ENCODE measurements around the gene EFHD1.

DNA sequence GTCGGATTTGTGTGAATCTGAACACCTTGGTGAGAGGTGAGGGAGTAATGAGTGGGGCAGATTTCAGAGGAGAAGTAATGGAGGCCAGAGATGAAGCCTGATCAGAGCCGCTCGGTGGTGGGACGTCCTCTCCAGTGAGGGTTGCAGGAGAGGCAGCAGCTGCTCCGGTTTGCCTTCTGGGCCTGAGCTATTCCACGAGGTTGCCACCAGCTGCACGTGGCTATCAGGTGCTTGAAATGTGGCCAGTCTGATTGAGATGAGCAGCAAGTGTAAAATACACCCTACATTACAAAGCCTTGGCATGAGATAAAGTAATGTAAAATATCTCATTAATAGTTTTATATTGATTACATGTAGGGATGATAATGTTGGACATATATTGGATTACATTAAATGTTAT lies 10.8 kb upstream of the EFHD1 start:
- TF ChIP-seq KLF6 (CRISPR knock-in tag; IDR thresholded peaks at IDR 0.05): no peak
- TF ChIP-seq, protein P1, sequence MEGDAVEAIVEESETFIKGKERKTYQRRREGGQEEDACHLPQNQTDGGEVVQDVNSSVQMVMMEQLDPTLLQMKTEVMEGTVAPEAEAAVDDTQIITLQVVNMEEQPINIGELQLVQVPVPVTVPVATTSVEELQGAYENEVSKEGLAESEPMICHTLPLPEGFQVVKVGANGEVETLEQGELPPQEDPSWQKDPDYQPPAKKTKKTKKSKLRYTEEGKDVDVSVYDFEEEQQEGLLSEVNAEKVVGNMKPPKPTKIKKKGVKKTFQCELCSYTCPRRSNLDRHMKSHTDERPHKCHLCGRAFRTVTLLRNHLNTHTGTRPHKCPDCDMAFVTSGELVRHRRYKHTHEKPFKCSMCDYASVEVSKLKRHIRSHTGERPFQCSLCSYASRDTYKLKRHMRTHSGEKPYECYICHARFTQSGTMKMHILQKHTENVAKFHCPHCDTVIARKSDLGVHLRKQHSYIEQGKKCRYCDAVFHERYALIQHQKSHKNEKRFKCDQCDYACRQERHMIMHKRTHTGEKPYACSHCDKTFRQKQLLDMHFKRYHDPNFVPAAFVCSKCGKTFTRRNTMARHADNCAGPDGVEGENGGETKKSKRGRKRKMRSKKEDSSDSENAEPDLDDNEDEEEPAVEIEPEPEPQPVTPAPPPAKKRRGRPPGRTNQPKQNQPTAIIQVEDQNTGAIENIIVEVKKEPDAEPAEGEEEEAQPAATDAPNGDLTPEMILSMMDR (CRISPR knock-in tag; IDR thresholded peaks at IDR 0.05): no peak
- no peak for TF ChIP-seq SKI (IDR thresholded peaks at IDR 0.05; ENCODE audit: partially characterized antibody)

Data from HepG2 (cell line).